PFSK-1 (cell line): ENCODE results near the gene SETD4.

ENCODE experiments used
- FOXP2 ChIP-seq: optimal IDR thresholded peaks from 2 replicates; pipeline ENCODE3; 2011; ENCODE audit warnings: borderline replicate concordance, control low read depth, inconsistent platforms; ENCODE audit not compliant: insufficient read depth; ENCODE audit errors: extremely low read length, extremely low read depth
- POLR2AphosphoS5 ChIP-seq: IDR thresholded peaks from 2 replicates; pipeline ENCODE4 v1.6.1; 2012; ENCODE audit warnings: low read depth, mild to moderate bottlenecking, control low read depth, low read length, moderate library complexity
- SIN3A ChIP-seq: IDR thresholded peaks from 2 replicates; pipeline ENCODE4 v1.6.1; 2012; ENCODE audit warnings: mild to moderate bottlenecking, low read length, moderate library complexity, borderline replicate concordance; ENCODE audit not compliant: insufficient read depth
- TAF1 ChIP-seq: IDR thresholded peaks from 2 replicates; pipeline ENCODE4 v1.6.1; 2012; ENCODE audit warnings: low read length, control low read depth, borderline replicate concordance; ENCODE audit not compliant: insufficient read depth
- TF ChIP-seq, protein P1 (sequence below), 2 experiments: IDR thresholded peaks; 2 replicates each; pipeline versions ENCODE4 v1.6.1 to v1.8.0; 2011 to 2012; ENCODE audit warnings: low read depth in 2 of 2, low read length in 2 of 2, control low read depth in 1 of 2, inconsistent platforms in 1 of 2, mild to moderate bottlenecking in 1 of 2, moderate library complexity in 1 of 2; ENCODE audit not compliant: insufficient read depth in 1 of 2

SETD4 gene

DNA sequence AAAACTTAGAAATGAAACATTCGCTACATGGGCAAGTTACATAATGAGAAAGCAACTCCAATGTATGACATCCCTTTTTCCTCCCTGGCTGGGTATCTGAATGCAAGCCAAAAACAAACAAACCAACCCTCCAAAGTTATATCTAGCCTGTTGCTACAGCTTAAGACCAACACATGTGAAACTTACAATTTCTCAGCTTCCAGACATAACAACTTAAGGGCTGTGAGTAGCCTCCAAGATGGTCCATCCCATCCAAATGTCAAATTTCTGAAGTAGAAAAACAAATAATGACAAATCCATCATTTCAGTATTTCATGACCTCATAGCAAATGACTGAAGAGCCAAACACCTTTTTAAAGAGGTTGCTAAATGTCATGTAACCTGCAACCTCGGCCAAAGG lies 19.9 kb downstream of the SETD4 start:
- no peak for TF ChIP-seq FOXP2

DNA sequence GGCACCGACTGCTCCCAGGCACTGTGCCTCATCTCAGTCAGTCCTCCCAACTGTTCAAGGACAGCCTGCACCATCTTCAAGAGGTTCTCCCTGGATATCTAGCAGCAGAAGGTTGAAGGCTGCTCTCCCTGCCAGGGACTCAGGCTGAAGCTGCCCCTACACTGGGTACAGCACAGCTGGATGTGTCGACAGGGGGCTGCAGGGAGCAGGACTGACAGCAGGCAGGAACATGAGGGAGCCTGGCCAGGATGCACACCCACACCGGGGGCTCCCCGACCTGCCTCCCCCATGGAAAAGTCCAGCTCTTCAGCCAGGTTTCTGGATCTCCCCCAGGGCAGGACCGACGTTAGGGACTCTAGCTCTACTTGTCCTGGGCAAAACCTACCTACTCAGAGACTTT lies 20.5 kb downstream of the SETD4 start:
- TF ChIP-seq, protein P1, sequence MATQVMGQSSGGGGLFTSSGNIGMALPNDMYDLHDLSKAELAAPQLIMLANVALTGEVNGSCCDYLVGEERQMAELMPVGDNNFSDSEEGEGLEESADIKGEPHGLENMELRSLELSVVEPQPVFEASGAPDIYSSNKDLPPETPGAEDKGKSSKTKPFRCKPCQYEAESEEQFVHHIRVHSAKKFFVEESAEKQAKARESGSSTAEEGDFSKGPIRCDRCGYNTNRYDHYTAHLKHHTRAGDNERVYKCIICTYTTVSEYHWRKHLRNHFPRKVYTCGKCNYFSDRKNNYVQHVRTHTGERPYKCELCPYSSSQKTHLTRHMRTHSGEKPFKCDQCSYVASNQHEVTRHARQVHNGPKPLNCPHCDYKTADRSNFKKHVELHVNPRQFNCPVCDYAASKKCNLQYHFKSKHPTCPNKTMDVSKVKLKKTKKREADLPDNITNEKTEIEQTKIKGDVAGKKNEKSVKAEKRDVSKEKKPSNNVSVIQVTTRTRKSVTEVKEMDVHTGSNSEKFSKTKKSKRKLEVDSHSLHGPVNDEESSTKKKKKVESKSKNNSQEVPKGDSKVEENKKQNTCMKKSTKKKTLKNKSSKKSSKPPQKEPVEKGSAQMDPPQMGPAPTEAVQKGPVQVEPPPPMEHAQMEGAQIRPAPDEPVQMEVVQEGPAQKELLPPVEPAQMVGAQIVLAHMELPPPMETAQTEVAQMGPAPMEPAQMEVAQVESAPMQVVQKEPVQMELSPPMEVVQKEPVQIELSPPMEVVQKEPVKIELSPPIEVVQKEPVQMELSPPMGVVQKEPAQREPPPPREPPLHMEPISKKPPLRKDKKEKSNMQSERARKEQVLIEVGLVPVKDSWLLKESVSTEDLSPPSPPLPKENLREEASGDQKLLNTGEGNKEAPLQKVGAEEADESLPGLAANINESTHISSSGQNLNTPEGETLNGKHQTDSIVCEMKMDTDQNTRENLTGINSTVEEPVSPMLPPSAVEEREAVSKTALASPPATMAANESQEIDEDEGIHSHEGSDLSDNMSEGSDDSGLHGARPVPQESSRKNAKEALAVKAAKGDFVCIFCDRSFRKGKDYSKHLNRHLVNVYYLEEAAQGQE (IDR thresholded peaks at IDR 0.05; ENCODE audit: insufficient read depth in 1 of 2, low read depth in 2 of 2, low read length in 2 of 2), result no peak
- no peak for TF ChIP-seq TAF1
- TF ChIP-seq POLR2AphosphoS5, result no peak
- no peak for TF ChIP-seq FOXP2
- TF ChIP-seq SIN3A, result no peak

DNA sequence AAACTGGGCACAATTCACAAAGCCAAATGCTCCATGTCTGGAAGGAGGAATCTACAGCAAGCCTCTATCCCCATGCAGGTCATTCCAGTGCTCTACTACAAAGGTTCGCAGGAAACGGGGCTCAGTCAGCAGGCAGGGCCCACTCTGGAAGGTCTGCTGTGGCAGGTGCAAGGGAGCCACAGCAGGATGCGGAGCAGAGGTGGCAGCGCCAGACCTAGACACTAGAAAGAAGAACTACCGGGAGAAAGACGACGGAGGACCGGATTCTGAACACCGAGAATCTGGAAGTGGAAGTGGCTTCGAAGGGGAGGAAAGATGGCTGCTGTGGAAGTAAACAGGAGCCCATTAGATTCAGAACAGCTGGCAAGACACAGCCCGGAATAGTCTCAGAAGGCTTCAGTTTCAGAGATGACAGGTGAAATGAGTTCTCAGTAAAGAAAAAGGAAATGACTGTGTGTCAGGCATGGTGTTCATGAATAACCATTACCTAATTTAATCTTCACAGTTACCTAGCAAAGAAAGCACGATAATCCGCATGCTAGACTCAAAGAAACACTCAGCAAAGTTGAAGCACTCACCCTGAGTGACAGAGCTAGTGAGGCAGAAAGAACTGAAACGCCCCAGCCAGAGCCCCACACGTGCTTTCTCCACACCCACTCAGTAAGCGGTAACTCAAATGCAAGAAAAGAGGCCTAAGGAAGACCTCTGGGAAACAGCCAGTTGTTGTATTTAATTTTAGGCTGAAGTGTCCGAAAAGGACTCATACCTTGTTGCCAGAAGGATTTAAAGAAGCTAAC lies 21.4 kb downstream of the SETD4 start:
- TF ChIP-seq FOXP2, result no peak
- TF ChIP-seq POLR2AphosphoS5, result no peak
- no peak for TF ChIP-seq TAF1
- TF ChIP-seq, protein P1 (IDR thresholded peaks at IDR 0.05; ENCODE audit: insufficient read depth in 1 of 2, low read depth in 2 of 2, low read length in 2 of 2), result no peak
- no peak for TF ChIP-seq SIN3A

DNA sequence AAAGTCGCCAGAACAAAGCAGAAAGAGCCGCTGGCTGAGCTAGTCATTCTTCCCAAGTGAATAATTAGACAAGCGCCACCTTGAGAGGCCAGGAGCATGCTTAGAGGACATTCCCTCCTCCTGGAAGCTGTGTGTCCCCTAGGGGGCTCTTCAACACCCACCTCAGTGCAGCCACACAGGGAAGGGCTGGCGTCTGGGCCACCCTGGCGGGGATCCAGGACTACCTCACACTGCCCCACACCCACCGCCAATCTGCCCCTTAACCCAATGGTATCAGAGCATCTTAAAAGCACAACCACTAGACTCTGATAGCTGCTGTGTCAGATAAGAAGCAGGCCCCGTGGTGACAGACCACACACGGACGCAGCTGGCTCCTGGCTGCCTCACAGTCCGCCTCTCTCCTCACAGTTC lies 24.9 kb downstream of the SETD4 start:
- no peak for TF ChIP-seq SIN3A

DNA sequence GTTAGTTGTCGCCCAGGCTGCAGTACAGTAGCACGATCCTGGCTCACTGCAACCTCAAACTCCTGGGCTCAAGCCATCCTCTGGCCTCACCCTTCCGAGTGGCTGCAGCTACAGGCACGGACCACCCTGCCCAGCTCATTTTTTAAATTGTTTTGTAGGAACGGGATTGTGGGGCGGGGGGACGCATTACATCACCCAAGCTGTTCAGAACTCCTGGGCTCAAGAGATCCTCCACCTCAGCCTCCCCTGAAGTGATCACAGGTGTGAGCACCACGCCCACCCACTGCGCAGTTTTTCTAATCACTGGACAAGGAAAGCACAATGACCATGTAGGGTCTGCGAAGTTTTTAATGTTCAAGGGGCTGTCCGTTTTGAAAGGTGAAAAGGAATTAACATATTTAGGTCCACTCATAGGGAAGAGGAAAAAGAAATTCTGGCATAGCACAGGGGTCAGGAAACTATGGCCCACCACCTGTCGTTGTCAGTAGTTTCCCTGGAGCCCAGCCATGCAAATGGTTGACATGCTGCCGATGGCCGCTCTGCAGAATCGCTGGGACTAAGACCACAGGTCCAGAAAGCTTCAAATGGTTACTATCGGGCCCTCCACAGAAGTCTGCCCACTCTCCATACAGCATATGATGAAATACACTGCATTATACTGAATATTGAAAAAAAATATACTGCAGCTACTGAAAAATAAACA lies 26.0 kb downstream of the SETD4 start:
- no peak for TF ChIP-seq FOXP2
- TF ChIP-seq POLR2AphosphoS5, result no peak
- TF ChIP-seq SIN3A, result no peak
- TF ChIP-seq, protein P1 (IDR thresholded peaks at IDR 0.05; ENCODE audit: insufficient read depth in 1 of 2, low read depth in 2 of 2, low read length in 2 of 2), result no peak
- no peak for TF ChIP-seq TAF1

DNA sequence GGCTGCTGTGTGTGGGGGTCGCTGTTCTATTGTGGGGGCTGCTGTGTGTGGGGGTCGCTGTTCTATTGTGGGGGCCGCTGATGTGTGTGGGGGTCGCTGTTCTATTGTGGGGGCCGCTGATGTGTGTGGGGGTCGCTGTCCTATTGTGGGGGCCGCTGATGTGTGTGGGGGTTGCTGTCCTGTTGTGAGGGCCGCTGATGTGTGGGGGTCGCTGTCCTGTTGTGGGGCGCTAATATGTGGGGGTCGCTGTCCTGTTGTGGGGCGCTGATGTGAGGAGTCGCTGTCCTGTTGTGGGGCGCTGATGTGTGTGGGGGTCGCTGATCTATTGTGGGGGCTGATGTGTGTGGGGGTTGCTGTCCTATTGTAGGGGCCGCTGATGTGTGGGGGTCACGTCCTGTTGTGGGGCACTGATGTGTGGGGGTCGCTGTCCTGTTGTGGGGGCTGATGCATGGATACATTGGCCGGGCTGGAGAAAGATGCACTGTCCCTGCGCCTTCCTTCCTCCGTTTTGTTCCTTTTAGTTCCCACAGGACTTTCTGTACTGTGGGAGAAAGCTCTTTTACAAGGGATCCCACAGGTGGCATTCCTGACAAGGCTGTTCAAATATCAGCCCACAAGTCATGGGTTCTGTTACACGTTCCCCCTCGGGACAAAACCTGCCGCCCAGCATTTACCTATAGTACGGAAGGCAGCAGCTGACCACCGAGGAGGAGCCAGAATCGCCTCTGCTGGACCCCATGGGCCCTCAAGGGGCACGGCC lies 27.5 kb downstream of the SETD4 start:
- TF ChIP-seq POLR2AphosphoS5 (no peak), FOXP2 (no peak), TAF1 (no peak), SIN3A (no peak)
- TF ChIP-seq, protein P1 (IDR thresholded peaks at IDR 0.05; ENCODE audit: insufficient read depth in 1 of 2, low read depth in 2 of 2, low read length in 2 of 2), result no peak
